ENCODE results near the gene CALML5.
"Not testable (repeated sequence)": the region's sequence is repeated elsewhere in the genome, so short reads cannot be mapped to it uniquely, and the experiment has no call there.

Gene CALML5

GRCh38 chr10:5479481-5480161, 19.7 kb downstream of the CALML5 start:
- DNase-seq: no peak

GRCh38 chr10:5478694-5479305, 20.6 kb downstream of the CALML5 start:
- DNase-seq: no peak

- DNase-seq: no peak
Observed at GRCh38 chr10:5477948-5478693, 21.2 kb downstream of the CALML5 start.

DNA sequence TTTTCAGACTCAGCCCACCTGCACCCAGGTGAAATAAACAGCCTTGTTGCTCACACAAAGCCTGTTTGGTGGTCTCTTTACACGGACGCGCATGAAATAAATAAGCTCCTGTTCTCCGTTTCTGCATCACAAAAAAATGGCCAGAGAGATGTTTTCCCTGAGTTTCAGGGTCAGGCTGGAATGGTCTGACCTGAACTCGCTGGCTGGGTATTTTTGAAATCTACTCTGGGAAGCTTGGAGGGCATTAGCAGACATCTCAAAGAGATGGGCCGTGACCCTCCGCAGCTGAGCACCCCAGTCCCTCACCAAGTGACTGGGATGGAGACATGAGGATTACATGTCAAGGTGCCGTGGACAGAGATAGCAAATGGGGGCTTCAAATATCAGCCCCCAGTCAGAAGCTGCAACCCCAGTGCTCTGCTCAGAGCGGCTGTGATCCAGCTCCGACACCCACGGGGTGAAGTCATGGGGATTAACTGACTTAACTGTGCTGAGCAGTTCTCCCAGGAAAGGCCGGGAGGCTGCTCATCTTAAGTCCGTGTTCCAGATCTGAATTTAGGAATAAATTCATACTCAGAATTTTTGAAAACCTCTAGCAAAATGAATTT, 22.3 kb downstream of the CALML5 start:
- DNase-seq: no peak

GRCh38 chr10:5475974-5476807, 23.2 kb downstream of the CALML5 start:
- not testable (repeated sequence) for DNase-seq

DNA sequence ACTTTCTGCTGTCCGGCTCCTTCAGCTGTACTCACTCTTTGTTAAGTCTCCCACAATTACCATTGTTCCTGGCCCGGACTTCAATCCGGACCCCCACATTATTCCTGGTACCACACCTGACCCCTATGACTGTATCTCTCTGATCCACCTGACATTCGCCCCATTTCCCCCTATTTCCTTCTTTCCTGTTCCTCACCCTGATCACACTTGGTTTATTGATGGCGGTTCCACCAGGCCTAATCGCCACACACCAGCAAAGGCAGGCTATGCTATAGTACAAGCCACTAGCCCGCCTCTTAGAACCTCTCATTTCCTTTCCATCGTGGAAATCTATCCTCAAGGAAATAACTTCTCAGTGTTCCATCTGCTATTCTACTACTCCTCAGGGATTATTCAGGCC, 24.3 kb downstream of the CALML5 start:
- DNase-seq: not testable (repeated sequence)

DNA sequence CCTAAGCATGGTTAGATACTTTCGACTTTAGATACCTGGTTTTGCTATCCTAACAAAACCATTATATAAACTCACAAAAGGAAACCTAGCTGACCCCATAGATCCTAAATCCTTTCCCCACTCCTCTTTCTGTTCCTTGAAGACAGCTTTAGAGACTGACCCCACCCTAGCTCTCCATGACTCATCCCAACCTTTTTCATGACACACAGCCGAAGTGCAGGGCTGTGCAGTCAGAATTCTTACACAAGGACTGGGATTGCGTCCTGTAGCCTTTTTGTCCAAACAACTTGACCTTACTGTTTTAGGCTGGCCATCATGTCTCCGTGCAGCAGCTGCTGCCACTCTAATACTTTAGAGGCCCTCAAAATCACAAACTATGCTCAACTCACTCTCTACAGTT, 24.7 kb downstream of the CALML5 start:
- DNase-seq: not testable (repeated sequence)

- DNase-seq: no peak
Observed at GRCh38 chr10:5470062-5470751, 29.2 kb downstream of the CALML5 start.

GRCh38 chr10:5469353-5470061, 29.9 kb downstream of the CALML5 start:
- no peak for DNase-seq

DNA sequence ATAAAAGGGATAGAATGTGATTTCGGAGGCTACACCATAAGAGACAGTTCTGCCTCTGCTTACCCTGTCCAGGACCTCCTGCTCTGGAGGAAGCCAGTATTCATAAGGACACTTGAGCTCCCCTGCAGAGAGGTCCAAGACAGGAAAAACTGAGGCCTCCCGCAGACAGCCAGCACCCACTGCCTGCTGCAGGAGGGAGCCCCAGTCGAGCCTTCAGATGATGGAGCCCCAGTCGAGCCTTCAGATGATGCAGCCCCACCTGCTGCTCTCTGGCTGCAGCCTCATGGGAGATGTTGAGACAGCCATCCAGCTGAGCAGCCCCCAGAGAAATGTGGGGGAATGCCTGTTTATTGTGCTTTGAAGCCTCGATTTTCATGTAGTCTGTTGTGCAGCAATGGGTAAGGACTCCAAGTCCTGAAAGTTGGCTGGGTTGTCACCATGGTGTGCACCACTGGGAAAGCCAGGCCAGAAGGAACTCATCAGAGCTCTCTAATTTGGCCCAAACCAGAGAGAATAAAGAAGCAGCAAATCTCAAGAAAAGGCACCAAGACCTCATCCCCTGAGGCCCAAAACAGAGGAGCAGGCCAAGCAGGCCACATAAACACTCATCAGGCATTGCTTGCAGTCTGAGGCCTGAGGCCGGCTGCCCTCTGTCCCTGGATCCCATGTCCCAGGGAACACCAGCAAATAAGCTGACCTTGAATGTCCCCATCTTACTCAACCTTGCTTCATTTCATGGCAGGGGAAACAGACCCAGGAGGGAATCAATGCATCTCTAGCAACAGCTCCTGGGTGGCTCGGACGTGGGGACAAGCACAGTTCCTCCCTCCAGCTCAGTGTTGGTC, 30.9 kb downstream of the CALML5 start:
- no peak for DNase-seq

GRCh38 chr10:5467634-5468255, 31.6 kb downstream of the CALML5 start:
- DNase-seq: no peak

DNA sequence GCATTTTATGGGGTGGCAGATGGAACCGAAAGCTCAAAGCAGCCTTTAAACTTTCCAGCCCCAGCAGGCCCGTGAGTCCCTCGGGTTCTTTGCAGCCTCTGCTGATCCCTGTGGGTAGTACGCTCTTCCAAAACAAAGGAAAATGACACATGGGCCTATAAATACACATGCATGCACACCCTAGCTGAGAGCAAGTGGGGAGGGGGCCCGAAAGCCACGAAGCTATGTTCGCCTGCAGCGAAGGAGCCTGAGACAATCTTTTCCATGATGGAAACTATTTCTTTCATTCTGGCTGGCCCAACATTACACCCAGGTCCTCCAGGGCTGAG, 32.2 kb downstream of the CALML5 start:
- no peak for DNase-seq

- no peak for DNase-seq
Observed at GRCh38 chr10:5466451-5467206, 32.7 kb downstream of the CALML5 start.

- DNase-seq: no peak
Observed at GRCh38 chr10:5465976-5466450, 33.4 kb downstream of the CALML5 start.

GRCh38 chr10:5464546-5464945, 34.8 kb downstream of the CALML5 start:
- no peak for DNase-seq

DNA sequence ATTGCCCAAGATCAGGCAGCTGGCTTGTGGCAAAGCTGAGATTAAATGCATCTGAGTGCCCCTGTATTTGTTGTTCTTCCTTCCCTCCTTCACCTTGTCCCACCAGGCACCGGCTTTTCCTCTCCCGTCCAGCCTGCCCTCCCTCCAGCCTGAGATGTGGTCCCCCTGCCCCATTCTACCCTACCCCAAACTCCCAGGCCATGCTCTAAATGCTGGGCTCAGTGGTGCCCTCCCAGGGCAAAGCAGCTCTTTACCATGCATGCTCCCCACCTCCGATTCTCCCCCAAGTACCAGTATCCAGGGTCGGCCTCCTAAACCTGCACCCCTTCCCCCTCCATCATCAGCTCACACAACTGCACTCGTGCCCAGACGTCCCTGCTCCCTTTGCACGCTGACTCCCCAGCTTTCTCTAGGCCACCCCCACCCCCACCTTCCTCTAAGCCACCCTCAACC, 36.5 kb downstream of the CALML5 start:
- no peak for DNase-seq

- DNase-seq: no peak
Observed at GRCh38 chr10:5461914-5462840, 37.2 kb downstream of the CALML5 start.

DNA sequence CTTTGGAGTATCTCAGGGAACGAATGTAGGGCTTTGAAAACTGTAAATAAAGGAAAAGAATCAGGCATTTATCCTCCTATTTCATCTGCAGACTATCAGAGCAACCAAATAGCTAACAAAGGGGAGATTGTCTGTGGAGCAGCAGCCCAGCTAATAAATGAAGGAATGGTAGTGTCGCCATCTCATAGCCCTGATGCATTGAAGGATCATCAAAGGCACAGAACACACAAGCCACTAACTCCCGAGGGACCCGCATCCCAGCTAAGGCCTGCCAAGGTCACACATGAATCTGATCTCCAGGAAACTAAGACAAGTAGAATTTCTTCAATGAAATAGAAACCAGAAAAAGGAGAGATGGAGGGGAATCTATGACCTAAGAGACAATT, 38.2 kb downstream of the CALML5 start:
- DNase-seq: no peak
